GM12801 (cell line): ENCODE results near the gene PRAMEF11.

ENCODE experiments used
- CTCF ChIP-seq: IDR thresholded peaks from one replicate; pipeline ENCODE4 v1.5.1; 2011; ENCODE audit warnings: control low read depth; ENCODE audit not compliant: insufficient read length; ENCODE audit errors: extremely low read depth

The PRAMEF11 gene

DNA sequence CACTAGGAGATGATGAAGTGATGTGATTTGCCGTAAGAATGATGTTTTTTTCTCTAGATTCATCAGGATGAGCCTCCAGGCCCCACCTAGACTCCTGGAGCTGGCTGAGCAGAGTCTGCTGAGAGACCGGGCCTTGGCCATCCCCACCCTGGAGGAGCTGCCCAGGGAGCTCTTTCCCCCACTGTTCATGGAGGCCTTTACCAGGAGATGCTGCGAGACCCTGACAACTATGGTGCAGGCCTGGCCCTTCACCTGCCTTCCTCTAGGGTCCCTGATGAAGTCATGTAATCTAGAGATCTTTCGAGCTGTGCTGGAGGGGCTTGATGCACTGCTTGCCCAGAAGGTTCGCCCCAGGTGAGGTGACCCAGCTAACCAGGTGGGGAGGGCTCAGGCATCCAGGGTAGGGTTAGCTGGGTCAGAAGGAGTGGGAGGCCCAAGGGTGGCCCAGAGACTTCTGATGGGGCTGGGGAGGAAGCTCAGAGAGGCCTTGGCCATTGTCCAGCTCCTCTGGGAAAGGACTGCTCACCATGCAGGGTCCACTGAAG, 56.3 kb downstream of the PRAMEF11 start:
- no peak for TF ChIP-seq CTCF
